SK-N-SH (cell line): ENCODE results near the gene HSD17B12. TPM values are rescaled to one million over a fixed set of nuclear protein-coding genes. Genes with fewer than 3 reads are reported as not detected.

ENCODE experiments used
- CTCF ChIA-PET: fragments of 300-600, 350-600 bp; formaldehyde crosslinking; extraction: SDS; loops from one replicate; lab custom pipeline; 2021; lab: Yijun Ruan, JAX
- POLR2A ChIA-PET: fragments of 350-600 bp; sonication (Branson Sonifier 250); formaldehyde crosslinking; extraction: SDS; loops from one replicate; lab custom pipeline; 2020; ENCODE audit warnings: antibody characterized with exemption, inconsistent platforms; lab: Yijun Ruan, JAX
- DNase-seq: peaks from one replicate; pipeline ENCODE4 v3.0.0; 2012
- H2AFZ ChIP-seq: fragments of 200-600 bp; sonication (generic); 2 replicates; pipeline ENCODE4 v1.8.1; 2016; ENCODE audit warnings: antibody characterized with exemption, mild to moderate bottlenecking, low read depth
- H3F3A ChIP-seq: fragments of 200-600 bp; sonication (generic); replicated peaks from 2 replicates; pipeline ENCODE3; 2016; ENCODE audit warnings: antibody characterized with exemption, mild to moderate bottlenecking; ENCODE audit not compliant: insufficient read depth
- H3K27ac ChIP-seq, 2 experiments: fragments of 200-500 bp in 1 of 2; fragments of 200-600 bp in 1 of 2; sonication (Bioruptor generic) in 1 of 2; sonication (generic), shearing (Covaris generic) in 1 of 2; 2 replicates each; pipeline versions ENCODE4 v1.5.1 to v1.6.1; 2014 to 2016; ENCODE audit warnings: low read depth in 2 of 2, inconsistent platforms in 1 of 2, low read length in 1 of 2, mild to moderate bottlenecking in 1 of 2, mixed read lengths in 1 of 2
- H3K27me3 ChIP-seq: fragments of 200-600 bp; sonication (generic), shearing (Covaris generic); 2 replicates; pipeline ENCODE4 v1.6.1; 2016; ENCODE audit warnings: mixed run types; ENCODE audit not compliant: insufficient read depth
- H3K36me3 ChIP-seq, 2 experiments: fragments of 200-500 bp in 1 of 2; fragments of 200-600 bp in 1 of 2; sonication (Bioruptor generic) in 1 of 2; sonication (generic) in 1 of 2; replicated peaks in 1 of 2; 2 replicates each; pipeline versions ENCODE3 to v1.5.1; 2014 to 2016; ENCODE audit warnings: low read length in 1 of 2, mild to moderate bottlenecking in 1 of 2; ENCODE audit not compliant: insufficient read depth in 2 of 2, control insufficient read depth in 1 of 2
- H3K4me1 ChIP-seq, 2 experiments: fragments of 200-500 bp in 1 of 2; fragments of 200-600 bp in 1 of 2; sonication (Bioruptor generic) in 1 of 2; sonication (generic), shearing (Covaris generic) in 1 of 2; 2 replicates each; pipeline versions ENCODE4 v1.5.1 to v1.6.1; 2014 to 2016; ENCODE audit warnings: low read depth in 1 of 2, low read length in 1 of 2, mixed run types in 1 of 2; ENCODE audit not compliant: insufficient read depth in 2 of 2, control insufficient read depth in 1 of 2
- H3K4me2 ChIP-seq: fragments of 200-600 bp; sonication (generic), shearing (Covaris generic); 2 replicates; pipeline ENCODE4 v1.6.1; 2017; ENCODE audit warnings: mixed run types
- H3K4me3 ChIP-seq, 2 experiments: fragments of 200-500 bp in 1 of 2; fragments of 200-600 bp in 1 of 2; sonication (Bioruptor generic) in 1 of 2; sonication (generic), shearing (Covaris generic) in 1 of 2; 2 replicates each; pipeline versions ENCODE4 v1.5.1 to v1.8.1; 2014 to 2016; ENCODE audit warnings: low read depth in 2 of 2, inconsistent platforms in 1 of 2, low read length in 1 of 2, mild to moderate bottlenecking in 1 of 2, mixed read lengths in 1 of 2, moderate library complexity in 1 of 2
- H3K79me2 ChIP-seq: fragments of 200-600 bp; sonication (generic); 2 replicates; pipeline ENCODE4 v1.8.1; 2017; ENCODE audit warnings: mild to moderate bottlenecking; ENCODE audit not compliant: insufficient read depth
- H3K9ac ChIP-seq: fragments of 200-600 bp; sonication (generic); 2 replicates; pipeline ENCODE4 v1.6.1; 2017; ENCODE audit warnings: mixed run types
- H3K9me2 ChIP-seq: fragments of 200-600 bp; sonication (generic); 2 replicates; pipeline ENCODE4 v1.6.1; 2017; ENCODE audit warnings: mixed run types
- H3K9me3 ChIP-seq: fragments of 200-600 bp; sonication (generic); 2 replicates; pipeline ENCODE4 v1.6.1; 2017; ENCODE audit warnings: mixed run types, mild to moderate bottlenecking, moderate library complexity
- H4K20me1 ChIP-seq: fragments of 200-600 bp; sonication (generic); 2 replicates; pipeline ENCODE4 v1.6.1; 2017; ENCODE audit warnings: mild to moderate bottlenecking, mixed run types; ENCODE audit not compliant: insufficient read depth
- ELF1 ChIP-seq: IDR thresholded peaks from 2 replicates; pipeline ENCODE4 v1.4.0; 2012
- EZH2phosphoT487 ChIP-seq: fragments of 200-600 bp; sonication (generic); IDR thresholded peaks from 2 replicates; pipeline ENCODE4 v1.6.1; 2017; ENCODE audit warnings: low read depth, mixed run types, mild to moderate bottlenecking, antibody characterized with exemption, moderate library complexity, borderline replicate concordance
- FOSL2 ChIP-seq: IDR thresholded peaks from 2 replicates; pipeline ENCODE4 v1.4.0; 2012; ENCODE audit warnings: low read depth, mild to moderate bottlenecking, moderate library complexity, borderline replicate concordance
- FOXM1 ChIP-seq: IDR thresholded peaks from 2 replicates; pipeline ENCODE4 v1.4.0; 2012; ENCODE audit warnings: low read depth, mild to moderate bottlenecking
- GABPA ChIP-seq: IDR thresholded peaks from 2 replicates; pipeline ENCODE4 v1.4.0; 2012; ENCODE audit warnings: low read depth, mild to moderate bottlenecking
- JUND ChIP-seq: IDR thresholded peaks from 2 replicates; pipeline ENCODE4 v1.4.0; 2012
- MEF2A ChIP-seq: IDR thresholded peaks from 2 replicates; pipeline ENCODE4 v1.4.0; 2012; ENCODE audit warnings: low read depth, borderline replicate concordance
- NFIC ChIP-seq: IDR thresholded peaks from 2 replicates; pipeline ENCODE4 v1.4.0; 2012; ENCODE audit warnings: borderline replicate concordance
- NRF1 ChIP-seq: IDR thresholded peaks from 2 replicates; pipeline ENCODE4 v1.6.1; 2012; ENCODE audit warnings: low read depth, mild to moderate bottlenecking, low read length
- RAD21 ChIP-seq: IDR thresholded peaks from 2 replicates; pipeline ENCODE4 v1.6.1; 2012; ENCODE audit warnings: mild to moderate bottlenecking, low read length
- RFX5 ChIP-seq: IDR thresholded peaks from 2 replicates; pipeline ENCODE4 v1.6.1; 2012; ENCODE audit warnings: mild to moderate bottlenecking, improper control_type of control experiment, low read length
- RXRA ChIP-seq: IDR thresholded peaks from 2 replicates; pipeline ENCODE4 v1.4.0; 2012; ENCODE audit warnings: low read depth, mild to moderate bottlenecking, borderline replicate concordance
- SIN3A ChIP-seq: IDR thresholded peaks from 2 replicates; pipeline ENCODE4 v1.6.1; 2012; ENCODE audit warnings: low read depth, mild to moderate bottlenecking, low read length, moderate library complexity, borderline replicate concordance
- SMC3 ChIP-seq: IDR thresholded peaks from 2 replicates; pipeline ENCODE4 v1.6.1; 2012; ENCODE audit warnings: low read depth, low read length, improper control_type of control experiment
- TAF1 ChIP-seq: IDR thresholded peaks from 2 replicates; pipeline ENCODE4 v1.6.1; 2012; ENCODE audit warnings: low read depth, mild to moderate bottlenecking, low read length, moderate library complexity, borderline replicate concordance
- TCF12 ChIP-seq: IDR thresholded peaks from 2 replicates; pipeline ENCODE4 v1.4.0; 2012
- TEAD4 ChIP-seq: IDR thresholded peaks from 2 replicates; pipeline ENCODE4 v1.4.0; 2012; ENCODE audit warnings: mild to moderate bottlenecking, borderline replicate concordance; ENCODE audit not compliant: insufficient read depth
- WGBS: methylation state at CpG from one replicate; pipeline ENCODE4 v1.1.6; 2017; ENCODE audit warnings: low lambda C conversion rate; 5-methylcytosine and 5-hydroxymethylcytosine counted together
- polyA plus RNA-seq, 3 experiments: library from polyadenylated mRNA; depleted of rRNA; stranded (reverse); fragments of >200 nt; gene quantifications; 2 replicates each; pipeline ENCODE4 v1.2.3, GENCODE V29; 2012
- TF ChIP-seq, protein P1 (sequence below): fragments of 150-350 bp; IDR thresholded peaks from 2 replicates; pipeline ENCODE4 v1.6.1; 2017; ENCODE audit warnings: antibody characterized with exemption, low read length, low read depth, borderline replicate concordance
- TF ChIP-seq, protein P2 (sequence below): fragments of 200-600 bp; sonication (generic); IDR thresholded peaks from 2 replicates; pipeline ENCODE4 v1.6.1; 2017; ENCODE audit warnings: antibody characterized with exemption, mild to moderate bottlenecking, moderate library complexity

The HSD17B12 gene
- polyA plus RNA-seq, 1 of the 3 experiments (the other 2 are of a cell fraction) = 19.7 TPM

DNA sequence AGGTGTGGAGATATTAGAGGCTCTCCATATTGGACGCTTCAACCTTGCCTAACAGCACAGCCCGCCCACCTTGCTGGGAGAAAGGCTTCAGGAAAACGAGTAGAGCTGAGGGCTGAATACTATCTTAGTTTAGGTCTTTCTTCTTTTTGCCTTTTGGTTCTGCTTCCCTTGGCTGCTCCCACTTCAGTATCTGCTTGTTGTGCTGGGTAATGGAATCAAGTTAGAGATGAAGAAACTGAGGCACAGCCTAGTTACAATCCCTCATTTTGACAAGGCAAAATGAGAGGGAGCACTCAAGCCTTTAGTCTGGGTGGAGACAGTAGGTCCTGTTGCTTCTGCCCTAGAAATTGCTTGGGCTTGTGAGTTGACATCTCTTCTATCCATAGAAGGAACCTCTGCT lies 41.3 kb upstream of the HSD17B12 start:
- Histone ChIP-seq H3K4me2 (no peak overlapping the region), H3K9ac (no peak overlapping the region), H3K9me3 (no peaks in the 10 kb centered on the region), H3K9me2 (no peaks in the 10 kb centered on the region), H3K27ac (no peak overlapping the region), H3K36me3 (no peaks in the 10 kb centered on the region), H3K27me3 (peaks cover 26% of the 10 kb centered on the region; the same call in 1 of the 2 replicates), H4K20me1 (no peaks in the 10 kb centered on the region), H3F3A (no peaks in the 10 kb centered on the region), H3K4me3 (no peak overlapping the region), H2AFZ (no peak overlapping the region), H3K79me2 (peaks cover 1% of the 10 kb centered on the region), H3K4me1 (no peaks in the 10 kb centered on the region; a peak in 1 of 4 replicates)
- TF ChIP-seq RXRA (no peak), RFX5 (no peak), GABPA (no peak)
- CTCF ChIA-PET = interaction anchor here (0.8 to 0.9 kb wide), 2 partner anchors 11 to 65 kb away, joined by 3 read pairs; no protein-coding TSS in a partner anchor
- POLR2A ChIA-PET = no interaction called here
- DNase-seq = no peak
- WGBS = 4% methylated on average over 3 of the region's 3 CpGs

DNA sequence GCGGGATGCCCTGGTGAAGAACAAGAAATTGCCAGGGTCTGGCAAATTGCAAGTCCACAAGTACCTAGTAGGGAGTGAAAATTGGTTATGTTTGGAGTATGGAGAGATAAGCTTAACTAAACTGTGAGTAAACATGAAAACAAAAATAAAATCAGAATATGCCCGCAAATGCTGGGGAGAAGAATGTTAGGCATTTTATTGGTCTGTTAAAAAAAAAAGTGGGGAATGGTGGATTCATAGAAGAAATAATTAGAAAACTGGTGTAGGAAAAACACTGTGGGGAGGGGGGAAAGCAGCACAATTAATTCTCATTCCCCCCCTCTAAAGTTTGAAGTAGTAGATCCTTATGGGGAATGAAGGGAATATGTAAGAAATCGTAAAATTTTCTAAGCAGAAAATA lies 40.6 kb upstream of the HSD17B12 start:
- Histone ChIP-seq H3K9ac (no peak overlapping the region), H3K4me2 (no peak overlapping the region), H3F3A (no peaks in the 10 kb centered on the region), H4K20me1 (no peaks in the 10 kb centered on the region), H3K36me3 (no peaks in the 10 kb centered on the region), H2AFZ (no peak overlapping the region), H3K9me2 (no peaks in the 10 kb centered on the region), H3K27ac (no peak overlapping the region), H3K79me2 (peaks cover 8% of the 10 kb centered on the region), H3K4me3 (no peak overlapping the region), H3K4me1 (peaks cover 2 to 4% of the 10 kb centered on the region in 2 experiments; a peak in 3 of 4 replicates)
- WGBS = 9% methylated on average over 3 of the region's 3 CpGs
- DNase-seq = no peak
- POLR2A ChIA-PET = no interaction called here
- CTCF ChIA-PET = no interaction called here
- TF ChIP-seq TEAD4 = no peak
- TF ChIP-seq ELF1 = no peak
- TF ChIP-seq, protein P1, sequence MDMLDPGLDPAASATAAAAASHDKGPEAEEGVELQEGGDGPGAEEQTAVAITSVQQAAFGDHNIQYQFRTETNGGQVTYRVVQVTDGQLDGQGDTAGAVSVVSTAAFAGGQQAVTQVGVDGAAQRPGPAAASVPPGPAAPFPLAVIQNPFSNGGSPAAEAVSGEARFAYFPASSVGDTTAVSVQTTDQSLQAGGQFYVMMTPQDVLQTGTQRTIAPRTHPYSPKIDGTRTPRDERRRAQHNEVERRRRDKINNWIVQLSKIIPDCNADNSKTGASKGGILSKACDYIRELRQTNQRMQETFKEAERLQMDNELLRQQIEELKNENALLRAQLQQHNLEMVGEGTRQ = no peak
- no peak for TF ChIP-seq RAD21
- TF ChIP-seq, protein P2, sequence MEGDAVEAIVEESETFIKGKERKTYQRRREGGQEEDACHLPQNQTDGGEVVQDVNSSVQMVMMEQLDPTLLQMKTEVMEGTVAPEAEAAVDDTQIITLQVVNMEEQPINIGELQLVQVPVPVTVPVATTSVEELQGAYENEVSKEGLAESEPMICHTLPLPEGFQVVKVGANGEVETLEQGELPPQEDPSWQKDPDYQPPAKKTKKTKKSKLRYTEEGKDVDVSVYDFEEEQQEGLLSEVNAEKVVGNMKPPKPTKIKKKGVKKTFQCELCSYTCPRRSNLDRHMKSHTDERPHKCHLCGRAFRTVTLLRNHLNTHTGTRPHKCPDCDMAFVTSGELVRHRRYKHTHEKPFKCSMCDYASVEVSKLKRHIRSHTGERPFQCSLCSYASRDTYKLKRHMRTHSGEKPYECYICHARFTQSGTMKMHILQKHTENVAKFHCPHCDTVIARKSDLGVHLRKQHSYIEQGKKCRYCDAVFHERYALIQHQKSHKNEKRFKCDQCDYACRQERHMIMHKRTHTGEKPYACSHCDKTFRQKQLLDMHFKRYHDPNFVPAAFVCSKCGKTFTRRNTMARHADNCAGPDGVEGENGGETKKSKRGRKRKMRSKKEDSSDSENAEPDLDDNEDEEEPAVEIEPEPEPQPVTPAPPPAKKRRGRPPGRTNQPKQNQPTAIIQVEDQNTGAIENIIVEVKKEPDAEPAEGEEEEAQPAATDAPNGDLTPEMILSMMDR = no peak
- no peak for TF ChIP-seq FOXM1
- TF ChIP-seq NRF1 = no peak
- no peak for TF ChIP-seq EZH2phosphoT487
- no peak for TF ChIP-seq TCF12
- no peak for TF ChIP-seq SMC3
- TF ChIP-seq JUND = no peak
- no peak for TF ChIP-seq FOSL2
- no peak for TF ChIP-seq GABPA
- TF ChIP-seq NFIC = no peak
- no peak for TF ChIP-seq MEF2A
- no peak for TF ChIP-seq TAF1
- no peak for TF ChIP-seq SIN3A
- TF ChIP-seq, all 33 proteins: peak for 0
- Histone ChIP-seq H3K9me3 (no peaks in the 10 kb centered on the region), H3K27me3 (peaks cover 26% of the 10 kb centered on the region; the same call in 1 of the 2 replicates)
